K562 (cell line): ENCODE measurements around the gene SLC6A13. TPM values are rescaled to one million over a fixed set of nuclear protein-coding genes. Genes with fewer than 3 reads are reported as not detected.

Experiments
- ATAC-seq: fragments of 200-7000 bp; cut with Tn5 transposase; 3 replicates; pipeline ENCODE4 v1.9.1; 2020; ENCODE audit warnings: moderate library complexity
- BruUV-seq: library from RNA; stranded (reverse); fragments of 400-500 nt; replicated peaks from 2 replicates; lab custom pipeline; 2021; lab: Mats Ljungman, UMichigan
- CTCF ChIA-PET: fragments of 300-600 bp; formaldehyde crosslinking; extraction: SDS; loops from one replicate; lab custom pipeline; 2021; ENCODE audit warnings: low intra/inter-chr PET ratio; lab: Yijun Ruan, JAX
- POLR2A ChIA-PET: fragments of 300-600, 350-650 bp; sonication (Branson Sonifier 250); formaldehyde crosslinking; extraction: SDS; loops from one replicate; lab custom pipeline; 2021; ENCODE audit warnings: antibody characterized with exemption, inconsistent platforms; lab: Yijun Ruan, JAX
- DNase-seq, 4 experiments: peaks; one replicate each; pipeline versions ENCODE4 v3.0.0 to v3.0.0-alpha.2; 2011 to 2018; ENCODE audit warnings: low spot score in 3 of 4, mixed read lengths in 3 of 4; ENCODE audit errors: extremely low read depth in 1 of 4
- FAIRE-seq: peaks from 2 replicates; lab custom pipeline; 2011; peaks lifted over from hg19 to GRCh38; lab: Jason Lieb, UNC
- H2AFZ ChIP-seq: 2 replicates; pipeline ENCODE4 v1.6.0; 2011; ENCODE audit warnings: low read depth, low read length, control low read depth, inconsistent platforms
- H3K27ac ChIP-seq: fragments of 200-600 bp; 3 replicates; pipeline ENCODE4 v1.8.0; 2011; ENCODE audit warnings: low read depth, mild to moderate bottlenecking, control low read depth, inconsistent platforms, low read length, moderate library complexity, mixed read lengths; ENCODE audit errors: extremely low read depth
- H3K27me3 ChIP-seq, 2 experiments: fragments of 300-600 bp in 1 of 2; 2 replicates in 1 of 2; 3 replicates in 1 of 2; pipeline versions ENCODE4 v1.6.0 to v1.8.0; 2011; ENCODE audit warnings: inconsistent platforms in 2 of 2, low read length in 2 of 2, mild to moderate bottlenecking in 1 of 2, mixed read lengths in 1 of 2, moderate library complexity in 1 of 2; ENCODE audit not compliant: control insufficient read depth in 2 of 2, insufficient read depth in 2 of 2
- H3K36me3 ChIP-seq: fragments of 300-600 bp; 3 replicates; pipeline ENCODE4 v1.8.0; 2011; ENCODE audit warnings: mild to moderate bottlenecking, low read length, inconsistent platforms; ENCODE audit not compliant: control insufficient read depth, insufficient read depth
- H3K4me1 ChIP-seq, 2 experiments: fragments of 200-600 bp in 1 of 2; replicated peaks in 1 of 2; 2 replicates in 1 of 2; 3 replicates in 1 of 2; pipeline versions ENCODE4 v1.5.1 to v1.8.0; 2011; ENCODE audit warnings: inconsistent platforms in 2 of 2, low read length in 2 of 2, mild to moderate bottlenecking in 1 of 2, mixed read lengths in 1 of 2, moderate library complexity in 1 of 2; ENCODE audit not compliant: control insufficient read depth in 2 of 2, insufficient read depth in 2 of 2
- H3K4me2 ChIP-seq: 2 replicates; pipeline ENCODE4 v1.6.1; 2011; ENCODE audit warnings: low read length, control low read depth, inconsistent platforms, mixed read lengths; ENCODE audit not compliant: insufficient read depth
- H3K4me3 ChIP-seq: fragments of 200-600 bp; sonication (generic), shearing (Covaris generic); 2 replicates; pipeline ENCODE4 v1.5.1; 2016; ENCODE audit warnings: control low read depth, inconsistent platforms
- H3K79me2 ChIP-seq: fragments of 200-600 bp; 3 replicates; pipeline ENCODE4 v1.8.0; 2011; ENCODE audit warnings: low read length, inconsistent platforms; ENCODE audit not compliant: control insufficient read depth, insufficient read depth
- H3K9ac ChIP-seq, 2 experiments: 2 replicates each; pipeline versions ENCODE4 v1.6.0 to v1.6.1; 2011; ENCODE audit warnings: low read depth in 2 of 2, low read length in 2 of 2, control low read depth in 1 of 2, inconsistent platforms in 1 of 2, mild to moderate bottlenecking in 1 of 2, mixed read lengths in 1 of 2; ENCODE audit not compliant: insufficient read depth in 1 of 2
- H3K9me1 ChIP-seq: one replicate; pipeline ENCODE4 v1.6.0; 2011; ENCODE audit warnings: inconsistent platforms, mild to moderate bottlenecking, low read length, moderate library complexity; ENCODE audit not compliant: control insufficient read depth, insufficient read depth
- H3K9me3 ChIP-seq: replicated peaks from 2 replicates; pipeline ENCODE4 v1.5.1; 2011; ENCODE audit warnings: low read depth, low read length, inconsistent platforms; ENCODE audit not compliant: control insufficient read depth, insufficient read depth
- H4K20me1 ChIP-seq: replicated peaks from 2 replicates; pipeline ENCODE4 v1.6.1; 2011; ENCODE audit warnings: low read length, inconsistent platforms, mixed read lengths; ENCODE audit not compliant: control insufficient read depth, insufficient read depth
- BMI1 ChIP-seq: fragments of 150-350 bp; IDR thresholded peaks from 2 replicates; pipeline ENCODE4 v1.6.1; 2014; ENCODE audit warnings: low read length
- CEBPG ChIP-seq, 3 experiments: fragments of 200-800 bp in 1 of 3; sonication (Bioruptor generic) in 1 of 3; sonication (generic) in 1 of 3; formaldehyde crosslinking in 1 of 3; IDR thresholded peaks in 2 of 3; conservative IDR thresholded peaks in 1 of 3; 2 replicates each; pipeline versions ENCODE4 v1.6.1 to v1.8.0; 2016 to 2022; ENCODE audit warnings: missing compliant biosample characterization in 2 of 3, missing genetic modification characterization in 2 of 3, mild to moderate bottlenecking in 1 of 3, missing genetic modification reagents in 1 of 3
- FOSL1 ChIP-seq: fragments of 200-800 bp; sonication (Bioruptor generic); conservative IDR thresholded peaks from 2 replicates; pipeline ENCODE4 v1.6.1; 2016; ENCODE audit warnings: missing genetic modification characterization, missing compliant biosample characterization
- LCOR ChIP-seq: sonication (generic); formaldehyde crosslinking; IDR thresholded peaks from 2 replicates; pipeline ENCODE4 v1.8.0; 2022; ENCODE audit warnings: mild to moderate bottlenecking, missing genetic modification reagents
- MTF1 ChIP-seq: fragments of 250-450 bp; sonication (Bioruptor Pico); IDR thresholded peaks from 2 replicates; pipeline ENCODE4 v1.9.0; 2021; ENCODE audit warnings: moderate library complexity, mild to moderate bottlenecking, inconsistent platforms, borderline replicate concordance
- NEUROD1 ChIP-seq: fragments of 150-350 bp; IDR thresholded peaks from 2 replicates; pipeline ENCODE4 v1.6.1; 2014; ENCODE audit warnings: borderline replicate concordance, low read length, low read depth; ENCODE audit not compliant: partially characterized antibody
- PATZ1 ChIP-seq: fragments of 250-450 bp; sonication (Bioruptor Pico); IDR thresholded peaks from 2 replicates; pipeline ENCODE4 v1.5.0; 2020; ENCODE audit warnings: mild to moderate bottlenecking, borderline replicate concordance
- RFX1 ChIP-seq: fragments of 450-650 bp; IDR thresholded peaks from 2 replicates; pipeline ENCODE4 v1.6.1; 2016; ENCODE audit warnings: mild to moderate bottlenecking, moderate library complexity
- TCF3 ChIP-seq: sonication (generic); formaldehyde crosslinking; IDR thresholded peaks from 2 replicates; pipeline ENCODE4 v1.4.0; 2020; ENCODE audit warnings: mild to moderate bottlenecking, missing genetic modification reagents
- ZNF165 ChIP-seq: fragments of 250-450 bp; sonication (Bioruptor Pico); IDR thresholded peaks from 2 replicates; pipeline ENCODE4 v1.4.0; 2020; ENCODE audit warnings: borderline replicate concordance
- ZNF77 ChIP-seq: fragments of 250-450 bp; sonication (Bioruptor Pico); IDR thresholded peaks from 2 replicates; pipeline ENCODE4 v1.5.0; 2020
- WGBS: fragments of 100-300 bp; shearing (Covaris generic); methylation state at CpG from one replicate; pipeline ENCODE4 v1.1.6; 2016; ENCODE audit warnings: low coverage, mixed read lengths; ENCODE audit not compliant: insufficient coverage; ENCODE audit errors: missing lambda C conversion rate; 5-methylcytosine and 5-hydroxymethylcytosine counted together
- in situ Hi-C: fragments of 300-500 bp; cut with MboI; formaldehyde crosslinking; loops from 4 replicates; pipeline ENCODE4 v1.15.0; 2018; ENCODE audit warnings: inconsistent platforms, mixed read lengths
- intact Hi-C: fragments of 100-400 bp; cut with micrococcal nuclease; formaldehyde crosslinking; loops from 2 replicates; pipeline ENCODE4 v1.14.2; 2022
- polyA plus RNA-seq, 8 experiments: library from polyadenylated mRNA; depleted of rRNA in 4 of 8; stranded (reverse) in 5 of 8; unstranded in 3 of 8; fragments of >200 nt; fragmentation: Nextera tagmentation in 2 of 8; fragmentation: Illumina TruSeq in 1 of 8; extraction: Ambion mirVana in 2 of 8; extraction: Trizol in 1 of 8; gene quantifications; 2 replicates each; pipeline versions ENCODE4 v1.2.1 to v1.2.3, GENCODE V29; 2011 to 2014; ENCODE audit warnings: inconsistent platforms in 1 of 8, missing spikeins in 1 of 8
- total RNA-seq, 7 experiments: library from RNA; depleted of rRNA in 6 of 7; stranded (reverse); fragments of >200 nt in 6 of 7; fragmentation: Illumina TruSeq in 2 of 7; extraction: Trizol in 2 of 7; gene quantifications; 2 replicates each; pipeline versions ENCODE4 v1.2.1 to v1.2.3, GENCODE V29; 2011 to 2021; ENCODE audit warnings: low replicate concordance in 1 of 7
- TF ChIP-seq, protein P1 (sequence below): sonication (generic); formaldehyde crosslinking; IDR thresholded peaks from 2 replicates; pipeline ENCODE4 v1.8.0; 2022; ENCODE audit warnings: mild to moderate bottlenecking, missing genetic modification reagents, borderline replicate concordance

The SLC6A13 gene
- total and polyA plus RNA-seq, 9 of the 15 experiments (the other 6 are each of a cell fraction or from before 2014, with no cell fraction given) = 0.06 to 0.33 (median 0.22) TPM; not detected in 4

GRCh38 chr12:171276-171675 is 91.4 kb downstream of the SLC6A13 start:
- TF ChIP-seq, protein P1, sequence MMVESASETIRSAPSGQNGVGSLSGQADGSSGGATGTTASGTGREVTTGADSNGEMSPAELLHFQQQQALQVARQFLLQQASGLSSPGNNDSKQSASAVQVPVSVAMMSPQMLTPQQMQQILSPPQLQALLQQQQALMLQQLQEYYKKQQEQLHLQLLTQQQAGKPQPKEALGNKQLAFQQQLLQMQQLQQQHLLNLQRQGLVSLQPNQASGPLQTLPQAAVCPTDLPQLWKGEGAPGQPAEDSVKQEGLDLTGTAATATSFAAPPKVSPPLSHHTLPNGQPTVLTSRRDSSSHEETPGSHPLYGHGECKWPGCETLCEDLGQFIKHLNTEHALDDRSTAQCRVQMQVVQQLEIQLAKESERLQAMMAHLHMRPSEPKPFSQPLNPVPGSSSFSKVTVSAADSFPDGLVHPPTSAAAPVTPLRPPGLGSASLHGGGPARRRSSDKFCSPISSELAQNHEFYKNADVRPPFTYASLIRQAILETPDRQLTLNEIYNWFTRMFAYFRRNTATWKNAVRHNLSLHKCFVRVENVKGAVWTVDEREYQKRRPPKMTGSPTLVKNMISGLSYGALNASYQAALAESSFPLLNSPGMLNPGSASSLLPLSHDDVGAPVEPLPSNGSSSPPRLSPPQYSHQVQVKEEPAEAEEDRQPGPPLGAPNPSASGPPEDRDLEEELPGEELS (CRISPR knock-in tag) = no peak
- TF ChIP-seq ZNF77 (CRISPR knock-in tag) = no peak
- no peak for TF ChIP-seq LCOR (CRISPR knock-in tag)
- no peak for TF ChIP-seq PATZ1 (CRISPR knock-in tag)
- TF ChIP-seq RFX1 = no peak
- no peak for TF ChIP-seq FOSL1 (tag)
- TF ChIP-seq BMI1 = no peak
- TF ChIP-seq MTF1 (CRISPR knock-in tag) = no peak
- no peak for TF ChIP-seq ZNF165 (CRISPR knock-in tag)
- TF ChIP-seq TCF3 = no peak
- TF ChIP-seq CEBPG (CRISPR knock-in tag; IDR thresholded peaks at IDR 0.05) = no peak
- no peak for TF ChIP-seq CEBPG (tag; conservative IDR thresholded peaks at IDR 0.05 in 1 of 2, IDR thresholded peaks at IDR 0.05 in 1 of 2)
- no peak for TF ChIP-seq NEUROD1
- TF ChIP-seq, all 486 proteins: peak for 0
- Histone ChIP-seq H3K79me2 (no peaks in the 10 kb centered on the region), H3K4me2 (no peak overlapping the region; the same call in 1 of the 2 replicates), H3K9me1 (no peaks in the 10 kb centered on the region), H3K4me3 (no peak overlapping the region), H3K27ac (no peak overlapping the region), H3K9ac (no peak overlapping the region), H2AFZ (no peak overlapping the region), H3K4me1 (peaks cover 0 to 26% of the 10 kb centered on the region in 2 experiments; a peak in 3 of 5 replicates), H4K20me1 (no peaks in the 10 kb centered on the region), H3K9me3 (no peaks in the 10 kb centered on the region), H3K27me3 (peaks cover 5 to 63% of the 10 kb centered on the region in 2 experiments; a peak in 3 of 5 replicates), H3K36me3 (no peaks in the 10 kb centered on the region)
- intact Hi-C loops (no loop called here), in situ Hi-C loops (no loop called here)
- 16% methylated on average over 8 of the region's 10 CpGs for WGBS
- ChIA-PET CTCF (no interaction called here), POLR2A (interaction anchor here (0.6 kb wide), 1 partner anchor 13 kb away, joined by 3 read pairs; no protein-coding TSS in a partner anchor)
- no TSS peak for BruUV-seq
- FAIRE-seq (no peak), DNase-seq (no peak), ATAC-seq (no peak)
